Right renal cortex interstitium (tissue), 3 donors: Measurements from ENCODE around the gene SRSF2. TPM values are rescaled to one million over a fixed set of nuclear protein-coding genes. Genes with fewer than 3 reads are reported as not detected.
"Not testable (repeated sequence)": the region's sequence is repeated elsewhere in the genome, so short reads cannot be mapped to it uniquely, and the experiment has no call there.

Experiments
- DNase-seq, 3 donors: peaks; one replicate each; pipeline ENCODE4 v3.0.0-alpha.2; 2013; ENCODE audit warnings: low read depth in 3 of 3, low spot score in 2 of 3
- polyA plus RNA-seq, 3 donors: library from polyadenylated mRNA; unstranded; fragments of 120-200 nt; gene quantifications; one replicate each; pipeline ENCODE4 v1.2.1, GENCODE V29; 2013; ENCODE audit not compliant: insufficient read length in 3 of 3

The SRSF2 gene
- polyA plus RNA-seq, 3 donors, result 395 to 434 (median 415) TPM

GRCh38 chr17:76739568-76740115 is 2.5 kb upstream of the SRSF2 start:
- DNase-seq, result not testable (repeated sequence)

GRCh38 chr17:76738468-76738850 is 1.3 kb upstream of the SRSF2 start:
- DNase-seq, result no peak

- peak; percentile 85 to 92 (median 91) for DNase-seq
Observed at GRCh38 chr17:76737676-76738467, 741 bp upstream of the SRSF2 start, which contains the start of gene MFSD11. MFSD11 (plus strand) TSS chr17:76738119; CDS start chr17:76738353, 234 bp downstream.

- no peak for DNase-seq
Observed at GRCh38 chr17:76736349-76737081, 616 bp downstream of the SRSF2 start.

- DNase-seq, result no peak
Observed at GRCh38 chr17:76735586-76736348, 1.4 kb downstream of the SRSF2 start.

GRCh38 chr17:76735006-76735405 is 2.1 kb downstream of the SRSF2 start:
- no peak for DNase-seq

GRCh38 chr17:76734080-76734840 is 2.9 kb downstream of the SRSF2 start:
- DNase-seq, result no peak

GRCh38 chr17:76733618-76733957 is 3.5 kb downstream of the SRSF2 start:
- DNase-seq, result no peak

- DNase-seq, result no peak
Observed at GRCh38 chr17:76732734-76733617, 4.2 kb downstream of the SRSF2 start.

GRCh38 chr17:76731800-76732733 is 5.1 kb downstream of the SRSF2 start:
- DNase-seq, result not testable (repeated sequence)

- DNase-seq, result no peak
Observed at GRCh38 chr17:76727745-76728456, 9.2 kb downstream of the SRSF2 start.

GRCh38 chr17:76726776-76727718 is 10.1 kb downstream of the SRSF2 start, which contains the start of gene METTL23:
METTL23 (plus strand) TSS chr17:76726839; CDS start chr17:76729711, 2,872 bp downstream.
- no peak for DNase-seq

- peak in 2 of 3 donors; percentile 89 to 92 for DNase-seq
Observed at GRCh38 chr17:76726231-76726775, 10.8 kb downstream of the SRSF2 start, which contains the start of gene JMJD6. JMJD6 (minus strand) TSS chr17:76726606; CDS start chr17:76726475, 131 bp downstream.

GRCh38 chr17:76725580-76726230 is 11.4 kb downstream of the SRSF2 start:
- DNase-seq, result no peak

GRCh38 chr17:76723812-76724211 is 13.3 kb downstream of the SRSF2 start:
- DNase-seq, result no peak
